Natural killer cell (primary cell): Measurements from ENCODE around the gene CHD2. TPM values are rescaled to one million over a fixed set of nuclear protein-coding genes. Genes with fewer than 3 reads are reported as not detected.

Experiments
- ATAC-seq, 3 donors: fragments of 150-1000 bp in 2 of 3; fragments of 200-7000 bp in 1 of 3; cut with Tn5 transposase; 1 replicate in 1 of 3; 2 replicates in 2 of 3; pipeline ENCODE4 v1.10.0; 2021; ENCODE audit warnings: mild to moderate bottlenecking in 2 of 3, moderate library complexity in 2 of 3
- DNase-seq, 2 donors: peaks; one replicate each; pipeline versions ENCODE4 v3.0.0 to v3.0.0-alpha.2; 2013 to 2021; ENCODE audit warnings: mixed read lengths in 1 of 2
- H3K27ac ChIP-seq: one replicate; pipeline ENCODE4 v1.5.1; 2013; ENCODE audit warnings: mild to moderate bottlenecking, low read length
- H3K27me3 ChIP-seq: one replicate; pipeline ENCODE4 v1.6.1; 2013; ENCODE audit warnings: low read length; ENCODE audit not compliant: control insufficient read depth, insufficient read depth
- H3K36me3 ChIP-seq: one replicate; pipeline ENCODE4 v1.6.1; 2013; ENCODE audit warnings: low read length; ENCODE audit not compliant: control insufficient read depth, insufficient read depth
- H3K4me1 ChIP-seq: one replicate; pipeline ENCODE4 v1.6.1; 2013; ENCODE audit warnings: low read length; ENCODE audit not compliant: control insufficient read depth, insufficient read depth
- H3K4me3 ChIP-seq: one replicate; pipeline ENCODE4 v1.5.1; 2013; ENCODE audit warnings: low read length
- H3K9me3 ChIP-seq: one replicate; pipeline ENCODE4 v1.6.1; 2013; ENCODE audit warnings: low read length; ENCODE audit not compliant: control insufficient read depth, insufficient read depth
- H3K27ac Mint-ChIP-seq, 2 donors: one replicate each; pipeline ENCODE4 v1.8.0; 2022; ENCODE audit warnings: mild to moderate bottlenecking in 2 of 2, mixed read lengths in 2 of 2, moderate library complexity in 1 of 2
- H3K27me3 Mint-ChIP-seq, 2 donors: one replicate each; pipeline ENCODE4 v1.8.0; 2022; ENCODE audit warnings: low read depth in 2 of 2, mixed read lengths in 2 of 2
- H3K36me3 Mint-ChIP-seq: one replicate; pipeline ENCODE4 v1.8.0; 2022; ENCODE audit warnings: mixed read lengths
- H3K4me1 Mint-ChIP-seq, 2 donors: one replicate each; pipeline ENCODE4 v1.8.0; 2022; ENCODE audit warnings: mixed read lengths in 2 of 2
- H3K4me3 Mint-ChIP-seq: one replicate; pipeline ENCODE4 v1.8.0; 2022; ENCODE audit warnings: mild to moderate bottlenecking, moderate library complexity, mixed read lengths
- H3K9me3 Mint-ChIP-seq, 2 donors: one replicate each; pipeline ENCODE4 v1.8.0; 2022; ENCODE audit warnings: mixed read lengths in 2 of 2
- CTCF ChIP-seq: fragments of 200-600 bp; IDR thresholded peaks from one replicate; pipeline ENCODE4 v1.8.0; 2022; ENCODE audit warnings: antibody characterized with exemption
- WGBS: methylation state at CpG from one replicate; pipeline ENCODE4 v1.1.7; 2013; ENCODE audit warnings: missing lambda C conversion rate; ENCODE audit not compliant: insufficient coverage; 5-methylcytosine and 5-hydroxymethylcytosine counted together
- intact Hi-C: fragments of 100-400 bp; cut with micrococcal nuclease; formaldehyde crosslinking; loops from one replicate; pipeline ENCODE4 v1.14.2; 2022
- total RNA-seq, 4 donors: library from RNA; stranded (reverse); fragments of 120-200 nt in 1 of 4; gene quantifications; one replicate each; pipeline versions ENCODE4 v1.2.3 to v1.2.4, GENCODE V29; 2013 to 2022

CHD2 gene
- total RNA-seq, 3 donors from 2014 or later (not counting 1 experiment from before 2014, with no cell fraction given), result 418 to 449 (median 441) TPM

DNA sequence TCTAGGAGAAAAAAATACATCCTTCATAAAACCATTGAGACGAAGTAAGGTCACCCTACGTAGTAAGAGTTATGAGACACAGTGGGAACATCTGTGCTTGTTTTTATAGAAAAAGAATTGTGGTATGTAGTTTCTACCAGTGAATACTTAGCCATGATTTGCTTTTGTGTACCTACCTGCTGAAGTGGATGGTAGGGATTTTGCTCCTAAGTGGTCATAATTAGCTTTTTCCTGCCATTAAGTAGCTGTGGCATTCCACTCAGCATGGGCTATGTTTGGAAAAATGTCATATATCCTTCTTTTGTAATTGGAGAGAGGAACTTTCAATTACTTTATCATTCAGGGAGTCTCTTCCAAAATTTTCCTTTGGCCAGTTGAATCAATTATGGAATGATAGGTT is 63.7 kb downstream of the CHD2 start:
- H3K4me1 Mint-ChIP-seq, result peaks cover 29 to 41% of the 10 kb centered on the region in 2 donors
- no peak overlapping the region for H3K4me3 Mint-ChIP-seq
- no peak for TF ChIP-seq CTCF
- no peaks in the 10 kb centered on the region for H3K9me3 Mint-ChIP-seq
- H3K9me3 ChIP-seq, result no peaks in the 10 kb centered on the region
- DNase-seq, result no peak
- peaks cover 2% of the 10 kb centered on the region for H3K4me1 ChIP-seq
- H3K27ac Mint-ChIP-seq, result peak overlapping the region; percentile 57 to 66
- no peaks in the 10 kb centered on the region for H3K27me3 Mint-ChIP-seq
- peaks cover 84% of the 10 kb centered on the region for H3K36me3 ChIP-seq
- WGBS, result 100% methylated on average over 2 of the region's 2 CpGs
- no peak for ATAC-seq
- H3K27me3 ChIP-seq, result no peaks in the 10 kb centered on the region
- H3K36me3 Mint-ChIP-seq, result peaks cover 17% of the 10 kb centered on the region
- intact Hi-C loops, result no loop called here
- no peak overlapping the region for H3K4me3 ChIP-seq
- H3K27ac ChIP-seq, result no peak overlapping the region

DNA sequence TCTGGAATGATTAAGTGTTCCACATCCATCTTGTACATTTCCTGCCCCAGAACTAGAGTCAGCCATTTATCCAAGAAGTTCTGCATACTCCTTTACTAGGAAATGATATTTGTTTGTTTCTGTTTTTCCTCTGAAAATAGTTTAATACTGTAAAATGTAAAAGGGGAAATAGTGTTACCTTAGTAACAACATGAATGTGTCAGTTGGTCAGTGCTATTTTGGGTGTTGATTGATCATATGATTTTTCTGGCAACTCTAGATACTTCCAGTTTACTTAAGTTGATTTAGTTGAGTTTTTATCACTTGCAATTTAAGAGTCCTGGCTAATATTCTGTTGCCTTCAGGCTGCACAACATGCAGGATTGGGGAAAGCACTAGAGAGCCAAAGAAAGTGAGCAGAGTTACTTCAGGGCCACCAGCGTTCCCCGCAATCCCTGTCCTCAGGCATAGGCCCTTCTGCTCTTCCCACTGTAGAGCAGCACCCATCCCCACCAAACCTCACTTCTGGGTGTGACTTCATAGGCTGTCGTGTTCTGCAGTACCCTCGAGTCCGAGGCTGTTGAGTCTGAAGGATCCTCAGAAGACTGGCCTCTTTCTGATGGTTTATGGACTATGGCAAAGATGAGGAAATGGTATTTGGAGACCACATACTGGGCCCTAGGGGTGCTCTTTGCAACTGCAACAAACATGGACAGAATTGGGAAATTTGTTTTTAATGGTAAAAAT is 69.0 kb downstream of the CHD2 start:
- intact Hi-C loops, result no loop called here
- no peaks in the 10 kb centered on the region for H3K9me3 ChIP-seq
- ATAC-seq, result peak in 1 of 3 donors; percentile 29
- peak overlapping the region; percentile 67 to 71 for H3K27ac Mint-ChIP-seq
- no peaks in the 10 kb centered on the region for H3K9me3 Mint-ChIP-seq
- peak overlapping the region; percentile 7 for H3K27ac ChIP-seq
- H3K4me1 ChIP-seq, result peaks cover 3% of the 10 kb centered on the region
- peaks cover 32% of the 10 kb centered on the region for H3K36me3 Mint-ChIP-seq
- peaks cover 22 to 28% of the 10 kb centered on the region in 2 donors for H3K4me1 Mint-ChIP-seq
- WGBS, result 86% methylated on average over 5 of the region's 5 CpGs
- H3K27me3 Mint-ChIP-seq, result no peaks in the 10 kb centered on the region
- H3K27me3 ChIP-seq, result no peaks in the 10 kb centered on the region
- DNase-seq, result no peak
- no peak overlapping the region for H3K4me3 ChIP-seq
- H3K36me3 ChIP-seq, result peaks cover 84% of the 10 kb centered on the region
- H3K4me3 Mint-ChIP-seq, result no peak overlapping the region
- TF ChIP-seq CTCF, result no peak

DNA sequence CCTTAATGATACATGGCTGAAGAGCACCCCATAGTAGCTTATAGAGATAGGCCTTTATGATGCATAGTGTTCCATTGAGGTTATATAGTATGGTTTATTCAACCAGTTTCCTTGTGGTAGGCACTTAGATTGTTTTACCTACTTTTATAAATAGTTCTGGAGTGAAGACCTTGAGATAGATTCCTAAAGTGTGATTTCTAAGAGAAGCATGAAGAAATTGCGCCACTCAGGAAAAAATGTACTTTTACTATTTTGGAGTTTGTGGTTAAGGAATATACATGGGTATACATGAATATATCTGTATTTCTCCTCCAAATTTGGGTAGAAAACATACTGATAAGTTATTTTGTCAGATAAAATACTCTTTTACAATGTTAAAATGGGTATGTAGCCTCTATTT is 70.5 kb downstream of the CHD2 start:
- Mint-ChIP-seq H3K9me3 (no peaks in the 10 kb centered on the region), H3K36me3 (peaks cover 35% of the 10 kb centered on the region), H3K27ac (peak overlapping the region; percentile 29 to 71), H3K4me1 (peaks cover 16 to 24% of the 10 kb centered on the region in 2 donors), H3K4me3 (no peak overlapping the region), H3K27me3 (no peaks in the 10 kb centered on the region)
- no peak overlapping the region for H3K27ac ChIP-seq
- no peak for DNase-seq
- peaks cover 3% of the 10 kb centered on the region for H3K4me1 ChIP-seq
- no CpG with 5 or more reads among the region's 1 CpG for WGBS
- H3K9me3 ChIP-seq, result no peaks in the 10 kb centered on the region
- no peak for ATAC-seq
- peaks cover 90% of the 10 kb centered on the region for H3K36me3 ChIP-seq
- TF ChIP-seq CTCF, result no peak
- no peaks in the 10 kb centered on the region for H3K27me3 ChIP-seq
- intact Hi-C loops, result no loop called here
- H3K4me3 ChIP-seq, result no peak overlapping the region

DNA sequence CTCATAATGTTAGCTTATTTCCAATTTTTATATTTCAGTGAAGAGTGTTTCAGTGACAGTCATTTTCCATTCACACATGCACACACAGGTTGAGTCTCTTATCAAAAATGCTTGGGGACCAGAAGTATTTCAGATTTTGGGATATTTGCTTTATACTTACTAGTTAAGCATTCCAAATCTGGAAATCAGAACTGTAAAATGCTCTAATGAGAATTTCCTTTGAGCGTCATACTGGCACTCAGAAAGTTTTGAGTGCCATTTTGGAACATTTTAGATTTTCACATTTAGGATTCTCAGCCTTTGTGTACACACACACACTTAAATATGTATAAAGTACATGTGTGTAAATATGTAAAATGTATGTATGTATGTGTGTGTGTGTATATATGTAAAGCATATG is 71.0 kb downstream of the CHD2 start:
- Histone ChIP-seq H3K27ac (no peak overlapping the region), H3K9me3 (no peaks in the 10 kb centered on the region), H3K36me3 (peaks cover 92% of the 10 kb centered on the region), H3K4me3 (no peak overlapping the region), H3K4me1 (peaks cover 3% of the 10 kb centered on the region), H3K27me3 (no peaks in the 10 kb centered on the region)
- Mint-ChIP-seq H3K4me1 (peaks cover 16 to 24% of the 10 kb centered on the region in 2 donors), H3K27ac (peak overlapping the region; percentile 56 to 71), H3K36me3 (peaks cover 35% of the 10 kb centered on the region), H3K27me3 (no peaks in the 10 kb centered on the region), H3K9me3 (no peaks in the 10 kb centered on the region), H3K4me3 (no peak overlapping the region)
- DNase-seq (no peak), ATAC-seq (no peak)
- intact Hi-C loops, result no loop called here
- WGBS, result 100% methylated on average over 1 of the region's 1 CpG
- no peak for TF ChIP-seq CTCF
